Measurements from ENCODE around the gene HOXA5. TPM values are rescaled to one million over a fixed set of nuclear protein-coding genes. Genes with fewer than 3 reads are reported as not detected.

Gene HOXA5
- 3.7 to 5.8 TPM (median 4.7 TPM) in 5 replicates for total RNA-seq (2022; extraction: Qiagen RNA extraction; ENCODE audit: low read depth)

DNA sequence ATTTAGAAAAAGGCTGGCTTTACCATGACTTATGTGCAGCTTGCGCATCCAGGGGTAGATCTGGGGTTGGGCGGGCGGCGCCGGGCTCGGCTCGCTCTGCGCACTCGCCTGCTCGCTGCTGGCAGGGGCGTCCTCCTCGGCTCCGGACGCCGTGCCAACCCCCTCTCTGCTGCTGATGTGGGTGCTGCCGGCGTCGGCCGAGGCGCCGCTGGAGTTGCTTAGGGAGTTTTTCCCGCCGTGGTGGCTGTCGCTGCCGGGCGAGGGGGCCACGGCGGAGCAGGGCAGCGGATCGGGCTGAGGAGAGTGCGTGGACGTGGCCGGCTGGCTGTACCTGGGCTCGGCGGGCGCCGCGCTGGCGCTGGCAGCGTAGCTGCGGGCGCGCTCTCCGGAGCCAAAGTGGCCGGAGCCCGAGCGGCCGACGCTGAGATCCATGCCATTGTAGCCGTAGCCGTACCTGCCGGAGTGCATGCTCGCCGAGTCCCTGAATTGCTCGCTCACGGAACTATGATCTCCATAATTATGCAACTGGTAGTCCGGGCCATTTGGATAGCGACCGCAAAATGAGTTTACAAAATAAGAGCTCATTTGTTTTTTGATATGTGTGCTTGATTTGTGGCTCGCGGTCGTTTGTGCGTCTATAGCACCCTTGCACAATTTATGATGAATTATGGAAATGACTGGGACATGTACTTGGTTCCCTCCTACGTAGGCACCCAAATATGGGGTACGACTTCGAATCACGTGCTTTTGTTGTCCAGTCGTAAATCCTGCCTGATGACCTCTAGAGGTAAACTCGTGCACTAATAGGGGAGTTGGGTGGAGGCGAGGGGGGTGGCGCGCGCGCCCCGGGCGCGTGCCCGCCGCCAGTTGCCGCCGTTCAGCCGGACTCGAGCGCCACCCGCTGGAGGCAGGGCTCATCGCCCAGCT, at the start of gene HOXA5:
Gene HOXA5 (minus strand): TSS at position 659 of the 927 bp plus-strand sequence. CDS start 74 bp downstream, at position 585.

GRCh38 chr7:27185013-27185853, 41.8 kb upstream of the HOXA5 start, which contains the start of gene HOXA11:
Gene HOXA11, minus strand, starts transcription at chr7:27185232. Its CDS starts 88 bp downstream, at chr7:27185144.

GRCh38 chr7:27173956-27174873, 30.7 kb upstream of the HOXA5 start, which contains the start of gene HOXA10:
Gene HOXA10, minus strand, starts transcription at chr7:27174320. Its CDS starts 14 bp downstream, at chr7:27174306.

DNA sequence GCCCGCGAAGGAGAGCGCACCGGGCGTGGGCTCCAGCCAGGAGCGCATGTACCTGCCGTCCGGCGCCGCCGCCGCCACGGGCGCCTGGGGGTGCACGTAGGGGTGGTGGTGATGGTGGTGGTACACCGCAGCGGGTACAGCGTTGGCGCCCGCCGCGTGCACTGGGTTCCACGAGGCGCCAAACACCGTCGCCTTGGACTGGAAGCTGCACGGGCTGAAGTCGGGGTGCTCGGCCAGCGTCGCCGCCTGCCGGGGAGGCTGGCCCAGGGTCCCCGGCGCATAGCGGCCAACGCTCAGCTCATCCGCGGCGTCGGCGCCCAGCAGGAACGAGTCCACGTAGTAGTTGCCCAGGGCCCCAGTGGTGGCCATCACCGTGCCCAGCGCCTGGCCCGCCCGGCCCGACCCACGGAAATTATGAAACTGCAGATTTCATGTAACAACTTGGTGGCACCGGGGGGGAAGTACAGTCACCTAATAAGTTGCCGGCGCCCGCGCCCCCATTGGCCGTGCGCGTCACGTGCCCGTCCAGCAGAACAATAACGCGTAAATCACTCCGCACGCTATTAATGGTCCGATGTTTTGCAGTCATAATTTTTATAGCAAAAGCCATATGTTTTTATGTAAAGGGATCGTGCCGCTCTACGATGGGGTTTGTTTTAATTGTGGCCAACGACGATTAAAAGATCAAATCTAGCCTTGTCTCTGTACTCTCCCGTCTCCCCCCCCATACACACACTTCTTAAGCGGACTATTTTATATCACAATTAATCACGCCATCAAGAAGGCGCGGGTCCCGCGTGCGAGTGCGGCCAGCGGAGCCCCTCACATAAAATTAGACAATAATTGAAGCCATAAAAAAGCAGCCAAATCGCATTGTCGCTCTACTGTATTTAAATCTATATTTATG, 21.9 kb upstream of the HOXA5 start, which contains the start of gene HOXA9:
Gene HOXA9 (minus strand): TSS at position 449 of the 907 bp plus-strand sequence. CDS start 80 bp downstream, at position 369.

GRCh38 chr7:27156508-27156898, 13.0 kb upstream of the HOXA5 start, which contains the start of gene HOXA7:
Gene HOXA7, minus strand, starts transcription at chr7:27156675. Its CDS starts 130 bp downstream, at chr7:27156545.

GRCh38 chr7:27151931-27152815, 8.7 kb upstream of the HOXA5 start, which contains the start of gene HOXA3:
Gene HOXA3, minus strand, starts transcription at chr7:27152583. Its CDS starts 41,943 bp downstream, at chr7:27110640.

GRCh38 chr7:27147199-27148030, 3.9 kb upstream of the HOXA5 start, which contains the start of gene HOXA6:
Gene HOXA6, minus strand, starts transcription at chr7:27147774. Its CDS starts 25 bp downstream, at chr7:27147749.

DNA sequence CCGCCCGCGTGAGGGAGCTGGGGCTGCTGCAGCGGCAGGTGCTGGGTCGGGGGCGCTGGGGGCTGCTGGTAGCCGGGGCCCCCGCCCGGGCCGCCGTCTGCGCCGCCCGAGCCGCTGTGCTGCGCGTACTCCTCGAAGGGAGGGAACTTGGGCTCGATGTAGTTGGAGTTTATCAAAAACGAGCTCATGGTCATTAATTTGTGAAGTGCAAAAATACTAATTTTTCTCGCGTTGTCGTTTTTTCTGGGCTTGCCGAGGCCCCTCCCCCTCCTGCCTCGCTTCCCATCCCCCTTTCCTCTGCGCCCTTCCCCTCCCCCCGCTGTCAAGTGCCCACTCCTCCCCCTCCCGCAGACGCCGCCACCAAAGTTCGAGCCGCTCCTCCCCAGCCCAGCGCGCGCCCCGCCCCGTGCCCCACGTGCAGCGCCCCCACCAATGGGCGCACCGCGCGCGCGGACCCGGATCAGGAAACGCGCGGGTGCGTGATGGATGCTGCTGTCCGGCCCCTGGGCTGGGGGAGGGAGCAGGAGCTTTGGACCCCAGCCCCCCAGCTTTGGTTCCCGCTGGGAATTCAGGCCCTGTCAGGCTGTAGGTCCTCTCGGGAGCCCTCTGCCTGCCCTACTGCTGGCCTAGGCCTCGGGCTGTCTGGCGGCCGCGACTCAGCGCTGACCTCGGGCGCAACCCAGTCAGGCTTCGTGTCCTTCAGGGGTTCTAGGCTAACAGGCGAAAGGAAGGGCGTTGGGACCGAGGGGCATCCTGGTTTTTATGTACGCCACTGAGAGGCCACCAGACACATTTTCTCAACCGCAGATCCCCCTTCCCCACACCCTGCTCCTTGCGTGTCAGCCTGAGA, 12.7 kb downstream of the HOXA5 start, which contains the start of gene HOXA4:
Gene HOXA4 (minus strand): TSS at position 218 of the 850 bp plus-strand sequence. CDS start 24 bp downstream, at position 194.

GRCh38 chr7:27102581-27103442, 40.7 kb downstream of the HOXA5 start, which contains the start of gene HOXA2:
Gene HOXA2, minus strand, starts transcription at chr7:27102683. Its CDS starts 183 bp downstream, at chr7:27102500.

GRCh38 chr7:27095897-27096767, 47.3 kb downstream of the HOXA5 start, which contains the start of gene HOXA1:
Gene HOXA1, minus strand, starts transcription at chr7:27096000. Its CDS starts 88 bp downstream, at chr7:27095912.

